B cell (primary cell): ENCODE results near the gene MBP. TPM values are rescaled to one million over a fixed set of nuclear protein-coding genes. Genes with fewer than 3 reads are reported as not detected.

ENCODE experiments used
- ATAC-seq: fragments of 200-7000 bp; cut with Tn5 transposase; one replicate; pipeline ENCODE4 v1.10.0; 2021; ENCODE audit warnings: low read depth, mild to moderate bottlenecking, moderate number of reproducible peaks, moderate library complexity
- CTCF ChIA-PET: fragments of 350-600 bp; sonication (Branson Sonifier 250); formaldehyde crosslinking; loops from one replicate; lab custom pipeline; 2021; ENCODE audit warnings: antibody characterized with exemption, inconsistent platforms; lab: Charles Lee
- POLR2A ChIA-PET: fragments of 350-600 bp; sonication (Branson Sonifier 250); formaldehyde crosslinking; loops from one replicate; lab custom pipeline; 2021; ENCODE audit warnings: antibody characterized with exemption; lab: Charles Lee
- DNase-seq: peaks from one replicate; pipeline ENCODE4 v3.0.0; 2013
- H2AFZ ChIP-seq: 2 replicates; pipeline ENCODE4 v1.6.1; 2012; ENCODE audit warnings: mild to moderate bottlenecking, low read depth, low read length; ENCODE audit not compliant: insufficient read depth, poor library complexity, severe bottlenecking
- H3K27ac ChIP-seq, 2 donors: 1 replicate in 1 of 2; 2 replicates in 1 of 2; pipeline ENCODE4 v1.5.1; 2012 to 2013; ENCODE audit warnings: low read length in 2 of 2, mild to moderate bottlenecking in 2 of 2, moderate library complexity in 1 of 2
- H3K27me3 ChIP-seq, 4 experiments: fragments of 200-600 bp in 1 of 4; sonication (generic) in 1 of 4; replicated peaks in 1 of 4; 1 replicate in 2 of 4; 2 replicates in 2 of 4; pipeline versions ENCODE4 v1.6.1 to v1.7.0; 2013 to 2016; ENCODE audit warnings: low read length in 3 of 4, mild to moderate bottlenecking in 2 of 4, mixed read lengths in 1 of 4, moderate library complexity in 1 of 4; ENCODE audit not compliant: insufficient read depth in 4 of 4, control insufficient read depth in 3 of 4; ENCODE audit errors: control extremely low read depth in 1 of 4
- H3K36me3 ChIP-seq, 2 experiments: replicated peaks in 1 of 2; 1 replicate in 1 of 2; 2 replicates in 1 of 2; pipeline versions ENCODE4 v1.6.1 to v1.7.1; 2013; ENCODE audit warnings: low read length in 1 of 2; ENCODE audit not compliant: insufficient read depth in 2 of 2, control insufficient read depth in 1 of 2; ENCODE audit errors: control extremely low read depth in 1 of 2, extremely low read depth in 1 of 2
- H3K4me1 ChIP-seq, 2 donors: fragments of 200-600 bp in 1 of 2; sonication (generic) in 1 of 2; 1 replicate in 1 of 2; 2 replicates in 1 of 2; pipeline versions ENCODE4 v1.5.1 to v1.6.1; 2013 to 2017; ENCODE audit warnings: low read length in 2 of 2; ENCODE audit not compliant: control insufficient read depth in 2 of 2, insufficient read depth in 2 of 2
- H3K4me2 ChIP-seq: replicated peaks from 2 replicates; pipeline ENCODE3; 2012; ENCODE audit warnings: mild to moderate bottlenecking, low read depth, low read length; ENCODE audit not compliant: poor library complexity, severe bottlenecking
- H3K4me3 ChIP-seq, 5 experiments: fragments of 200-600 bp in 1 of 5; sonication (generic) in 1 of 5; 1 replicate in 3 of 5; 2 replicates in 2 of 5; pipeline versions ENCODE4 v1.5.1 to v1.7.0; 2011 to 2016; ENCODE audit warnings: low read length in 4 of 5, mild to moderate bottlenecking in 4 of 5, low read depth in 2 of 5, control low read depth in 1 of 5, moderate library complexity in 1 of 5; ENCODE audit not compliant: insufficient read depth in 1 of 5; ENCODE audit errors: control extremely low read depth in 1 of 5, extremely low read depth in 1 of 5
- H3K79me2 ChIP-seq: fragments of 200-600 bp; sonication (generic); one replicate; pipeline ENCODE4 v1.6.0; 2016; ENCODE audit warnings: low read length; ENCODE audit not compliant: control insufficient read depth, insufficient read depth
- H3K9ac ChIP-seq: fragments of 200-600 bp; sonication (generic); 2 replicates; pipeline ENCODE4 v1.6.1; 2017; ENCODE audit warnings: mild to moderate bottlenecking, low read length, moderate library complexity
- H3K9me3 ChIP-seq, 3 donors: one replicate each; pipeline versions ENCODE4 v1.6.1 to v1.7.1; 2013; ENCODE audit warnings: low read length in 2 of 3; ENCODE audit not compliant: control insufficient read depth in 2 of 3, insufficient read depth in 1 of 3; ENCODE audit errors: control extremely low read depth in 1 of 3
- H4K20me1 ChIP-seq: 2 replicates; pipeline ENCODE4 v1.6.0; 2012; ENCODE audit warnings: mild to moderate bottlenecking, low read length; ENCODE audit not compliant: insufficient read depth, control insufficient read depth, poor library complexity, severe bottlenecking
- H3K27ac Mint-ChIP-seq: one replicate; pipeline ENCODE4 v1.8.0; 2021; ENCODE audit warnings: mixed read lengths
- H3K27me3 Mint-ChIP-seq: one replicate; pipeline ENCODE4 v1.8.0; 2021; ENCODE audit warnings: mixed read lengths
- H3K4me1 Mint-ChIP-seq: one replicate; pipeline ENCODE4 v1.8.0; 2021; ENCODE audit warnings: mixed read lengths
- H3K4me3 Mint-ChIP-seq: one replicate; pipeline ENCODE4 v1.8.0; 2021; ENCODE audit warnings: mixed read lengths
- H3K9me3 Mint-ChIP-seq: one replicate; pipeline ENCODE4 v1.8.0; 2022; ENCODE audit warnings: mixed read lengths; ENCODE audit not compliant: insufficient read depth
- CTCF ChIP-seq: fragments of 200-600 bp; IDR thresholded peaks from one replicate; pipeline ENCODE4 v1.8.0; 2022; ENCODE audit warnings: antibody characterized with exemption, mild to moderate bottlenecking
- EZH2 ChIP-seq: IDR thresholded peaks from 2 replicates; pipeline ENCODE4 v1.6.1; 2012; ENCODE audit warnings: borderline replicate concordance, low read depth, mild to moderate bottlenecking, moderate library complexity, low read length; ENCODE audit not compliant: insufficient read depth, poor library complexity, severe bottlenecking
- WGBS: methylation state at CpG from one replicate; pipeline ENCODE4 v1.1.5; 2013; ENCODE audit warnings: missing lambda C conversion rate; ENCODE audit not compliant: insufficient coverage; 5-methylcytosine and 5-hydroxymethylcytosine counted together
- intact Hi-C: fragments of 100-400 bp; cut with micrococcal nuclease; formaldehyde crosslinking; loops from one replicate; pipeline ENCODE4 v1.10.0; 2022
- polyA plus RNA-seq: library from polyadenylated mRNA; depleted of rRNA; stranded (reverse); fragments of >200 nt; gene quantifications from 2 replicates; pipeline ENCODE4 v1.2.3, GENCODE V29; 2012
- total RNA-seq, 2 donors: library from RNA; stranded (reverse); fragments of 120-200 nt in 1 of 2; gene quantifications; 1 replicate in 1 of 2; 2 replicates in 1 of 2; pipeline versions ENCODE4 v1.2.3 to v1.2.4, GENCODE V29; 2013 to 2022

Gene MBP
- total and polyA plus RNA-seq, 2 donors (not counting 1 experiment from before 2014, with no cell fraction given) = 30.1 to 192 TPM

- Histone ChIP-seq H3K4me1 (peaks cover 6 to 8% of the 10 kb centered on the region in 2 donors), H3K27ac (no peak overlapping the region), H4K20me1 (peaks cover 32% of the 10 kb centered on the region), H2AFZ (no peak overlapping the region), H3K9me3 (no peaks in the 10 kb centered on the region), H3K36me3 (peaks cover 10 to 41% of the 10 kb centered on the region in 2 experiments), H3K4me3 (no peak overlapping the region), H3K9ac (no peak overlapping the region), H3K27me3 (no peaks in the 10 kb centered on the region), H3K4me2 (no peak overlapping the region), H3K79me2 (peaks cover 7% of the 10 kb centered on the region)
- no peak for TF ChIP-seq CTCF
- TF ChIP-seq EZH2 = no peak
- no peak for ATAC-seq
- ChIA-PET CTCF (interaction anchor here (1.2 kb wide), 1 partner anchor 10 kb away, joined by 8 read pairs; no protein-coding TSS in a partner anchor), POLR2A (no interaction called here)
- intact Hi-C loops = no loop called here
- Mint-ChIP-seq H3K4me3 (no peak overlapping the region), H3K4me1 (peaks cover 14% of the 10 kb centered on the region), H3K9me3 (no peaks in the 10 kb centered on the region), H3K27ac (no peak overlapping the region), H3K27me3 (no peaks in the 10 kb centered on the region)
- no peak for DNase-seq
- WGBS = 61% methylated on average over 16 of the region's 19 CpGs
Observed at GRCh38 chr18:77009675-77010074, 122.9 kb downstream of the MBP start.

GRCh38 chr18:77008576-77009315, 123.8 kb downstream of the MBP start:
- no peaks in the 10 kb centered on the region for H3K27me3 Mint-ChIP-seq
- ATAC-seq (no peak), DNase-seq (no peak)
- Histone ChIP-seq H3K9me3 (no peaks in the 10 kb centered on the region), H2AFZ (no peak overlapping the region), H4K20me1 (peaks cover 23% of the 10 kb centered on the region), H3K27ac (no peak overlapping the region), H3K9ac (no peak overlapping the region), H3K4me2 (no peak overlapping the region), H3K79me2 (peaks cover 3% of the 10 kb centered on the region), H3K36me3 (peaks cover 7 to 40% of the 10 kb centered on the region in 2 experiments), H3K4me3 (no peak overlapping the region), H3K27me3 (no peaks in the 10 kb centered on the region), H3K4me1 (peaks cover 12 to 15% of the 10 kb centered on the region in 2 donors)
- intact Hi-C loops = no loop called here
- peaks cover 20% of the 10 kb centered on the region for H3K4me1 Mint-ChIP-seq
- no peak overlapping the region for H3K4me3 Mint-ChIP-seq
- ChIA-PET CTCF (interaction anchor here (0.9 to 1.2 kb wide), 2 partner anchors 9 to 203 kb away, joined by 3 to 8 read pairs; no protein-coding TSS in a partner anchor), POLR2A (no interaction called here)
- TF ChIP-seq CTCF (no peak), EZH2 (no peak)
- 93% methylated on average over 18 of the region's 23 CpGs for WGBS
- H3K9me3 Mint-ChIP-seq = no peaks in the 10 kb centered on the region
- no peak overlapping the region for H3K27ac Mint-ChIP-seq
